ENCODE results near the gene GMPR2.
"Not testable (repeated sequence)": the region's sequence is repeated elsewhere in the genome, so short reads cannot be mapped to it uniquely, and the experiment has no call there.

The GMPR2 gene

DNA sequence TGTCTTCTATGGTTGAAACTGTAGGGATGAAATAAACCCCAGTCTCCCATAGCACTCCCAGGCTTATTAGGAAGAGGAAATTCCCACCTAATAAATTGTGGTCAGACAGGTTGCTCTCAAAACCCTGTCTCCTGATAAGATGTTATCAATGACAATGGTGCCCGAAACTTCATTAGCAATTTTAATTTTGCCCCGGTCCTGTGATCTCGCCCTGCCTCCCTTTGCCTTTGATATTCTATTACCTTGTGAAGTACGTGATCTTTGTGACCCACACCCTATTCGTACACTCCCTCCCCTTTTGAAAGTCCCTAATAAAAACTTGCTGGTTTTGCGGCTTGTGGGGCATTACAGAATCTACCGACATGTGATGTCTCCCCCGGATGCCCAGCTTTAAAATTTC lies 30.2 kb upstream of the GMPR2 start:
- DNase-seq (ENCODE audit: low read depth in 2 of 2): not testable (repeated sequence)

DNA sequence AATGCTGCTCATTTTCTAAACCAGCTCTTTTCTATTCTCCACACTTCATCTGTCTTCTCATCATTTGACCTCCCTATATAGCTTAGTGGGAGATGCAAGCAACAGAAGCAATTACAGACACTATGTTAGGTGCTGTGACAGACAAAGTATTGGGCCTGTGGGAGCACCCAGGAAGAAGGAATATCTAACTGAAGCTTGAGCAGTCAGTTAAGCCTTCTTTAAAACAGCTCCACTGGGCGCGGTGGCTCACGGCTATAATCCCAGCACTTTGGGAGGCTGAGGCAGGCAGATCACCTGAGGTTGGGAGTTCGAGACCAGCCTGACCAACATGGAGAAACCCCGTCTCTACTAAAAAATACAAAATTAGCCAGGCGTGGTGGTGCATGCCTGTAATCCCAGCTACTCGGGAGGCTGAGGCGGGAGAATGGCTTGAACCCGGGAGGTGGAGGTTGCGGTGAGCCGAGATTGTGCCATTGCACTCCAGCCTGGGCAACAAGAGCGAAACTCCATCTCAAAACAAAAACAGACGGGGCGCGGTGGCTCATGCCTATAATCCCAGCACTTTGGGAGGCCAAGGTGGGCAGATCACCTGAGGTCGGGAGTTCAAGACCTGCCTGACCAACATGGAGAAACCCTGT lies 29.4 kb upstream of the GMPR2 start:
- DNase-seq (ENCODE audit: low read depth in 2 of 2): not testable (repeated sequence)

DNA sequence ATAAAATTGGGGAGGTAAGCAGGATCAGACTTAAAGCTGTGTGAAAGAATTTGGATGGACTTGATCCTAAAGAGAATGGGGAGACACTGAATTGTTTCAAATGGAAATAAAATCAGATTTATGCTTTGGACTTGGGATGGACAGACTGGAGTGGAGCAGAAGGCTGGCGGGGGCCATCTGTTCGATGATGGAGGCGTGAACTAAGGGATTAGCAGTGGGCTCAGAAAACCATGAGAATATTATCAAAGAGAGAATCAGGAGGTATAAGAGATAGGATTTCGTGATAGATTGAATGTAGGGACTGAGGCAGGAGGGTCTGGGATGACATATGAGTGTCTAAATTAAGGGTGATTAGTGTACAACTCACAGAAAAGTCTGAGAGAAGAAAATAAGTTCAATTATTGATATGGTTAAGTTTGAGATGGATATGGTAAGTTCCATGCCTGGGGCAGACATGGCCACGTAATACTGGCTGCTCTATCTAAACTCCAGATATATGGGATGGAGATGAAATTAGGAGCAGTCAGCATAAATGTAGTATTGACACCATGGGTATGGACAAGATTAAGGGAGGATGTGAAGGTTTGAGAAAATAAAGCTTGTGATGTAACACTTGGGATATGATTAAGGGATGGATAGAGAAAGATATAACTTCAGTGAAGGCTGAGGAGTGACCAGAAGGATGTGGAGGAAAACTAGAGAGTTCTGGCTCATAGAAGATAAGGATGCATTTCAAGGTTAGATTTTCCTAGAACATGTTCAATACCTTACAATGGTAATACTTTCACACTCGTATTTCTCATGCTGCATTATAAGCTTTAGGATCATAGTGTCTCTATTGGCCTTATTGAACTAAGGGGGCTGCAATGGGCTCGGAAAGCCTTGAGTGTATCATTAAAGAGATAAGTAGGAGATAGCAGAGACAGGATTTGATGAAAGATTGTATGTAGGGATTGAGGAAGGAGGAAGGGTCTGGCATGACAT lies 28.3 kb upstream of the GMPR2 start:
- no peak for DNase-seq (ENCODE audit: low read depth in 2 of 2)

DNA sequence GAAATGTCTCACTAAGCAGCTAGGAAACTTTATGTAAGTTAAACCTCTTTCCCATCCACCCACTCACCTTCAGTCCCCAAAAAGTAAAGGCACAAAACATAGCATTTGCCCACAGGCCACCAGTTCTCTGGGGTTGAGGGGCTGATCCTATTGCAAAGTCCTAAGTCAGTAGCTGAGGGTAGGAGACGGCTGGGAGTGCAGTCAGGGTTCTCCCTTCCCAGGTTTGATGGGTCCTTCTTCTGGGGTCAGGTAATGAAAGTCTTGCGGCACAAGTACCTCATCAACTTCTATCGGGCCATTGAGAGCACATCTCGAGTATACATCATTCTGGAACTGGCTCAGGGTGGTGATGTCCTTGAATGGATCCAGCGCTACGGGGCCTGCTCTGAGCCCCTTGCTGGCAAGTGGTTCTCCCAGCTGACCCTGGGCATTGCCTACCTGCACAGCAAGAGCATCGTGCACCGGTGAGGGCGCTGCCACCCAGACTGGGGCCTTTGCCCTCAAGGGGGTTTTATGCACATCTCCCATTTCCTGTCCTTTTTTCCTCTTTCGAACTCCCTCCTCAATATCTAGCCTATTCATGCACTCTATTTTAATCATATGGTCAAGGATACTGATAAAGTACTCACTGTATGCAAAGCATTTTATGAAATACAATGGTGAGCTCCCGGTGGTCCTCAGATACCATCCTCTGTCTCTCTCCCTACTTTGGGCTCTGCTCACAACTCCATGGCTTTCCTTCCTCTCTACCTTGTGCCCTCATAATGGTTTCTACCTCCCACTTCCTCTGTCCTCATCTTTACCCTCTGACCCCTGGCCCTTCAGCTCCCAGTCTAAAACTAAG lies 26.2 kb upstream of the GMPR2 start:
- no peak for DNase-seq (ENCODE audit: low read depth in 2 of 2)

DNA sequence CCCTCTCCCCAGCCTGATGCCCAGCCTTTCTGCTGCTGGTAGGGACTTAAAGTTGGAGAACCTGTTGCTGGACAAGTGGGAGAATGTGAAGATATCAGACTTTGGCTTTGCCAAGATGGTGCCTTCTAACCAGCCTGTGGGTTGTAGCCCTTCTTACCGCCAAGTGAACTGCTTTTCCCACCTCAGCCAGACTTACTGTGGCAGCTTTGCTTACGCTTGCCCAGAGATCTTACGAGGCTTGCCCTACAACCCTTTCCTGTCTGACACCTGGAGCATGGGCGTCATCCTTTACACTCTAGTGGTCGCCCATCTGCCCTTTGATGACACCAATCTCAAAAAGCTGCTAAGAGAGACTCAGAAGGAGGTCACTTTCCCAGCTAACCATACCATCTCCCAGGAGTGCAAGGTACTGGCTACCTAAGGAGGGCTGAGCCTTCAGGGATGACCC lies 25.6 kb upstream of the GMPR2 start:
- DNase-seq (ENCODE audit: low read depth in 2 of 2): no peak

DNA sequence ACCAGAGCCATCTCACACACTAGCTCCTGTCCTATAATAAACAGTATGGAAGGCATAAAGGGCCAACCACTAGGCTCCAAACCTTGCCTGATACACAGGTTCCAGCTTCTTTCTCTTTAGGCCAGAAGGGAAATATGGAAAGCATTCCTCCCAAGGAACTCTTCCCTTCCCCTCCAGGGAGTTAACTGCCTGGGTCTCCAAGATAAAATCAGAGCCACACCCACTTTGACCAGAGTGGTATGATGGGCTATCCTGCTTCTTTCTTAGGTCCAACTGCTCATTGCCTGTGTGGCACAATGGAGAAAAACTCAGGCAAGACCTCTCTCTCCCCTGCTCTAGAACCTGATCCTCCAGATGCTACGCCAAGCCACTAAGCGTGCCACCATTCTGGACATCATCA lies 25.1 kb upstream of the GMPR2 start:
- no peak for DNase-seq (ENCODE audit: low read depth in 2 of 2)

DNA sequence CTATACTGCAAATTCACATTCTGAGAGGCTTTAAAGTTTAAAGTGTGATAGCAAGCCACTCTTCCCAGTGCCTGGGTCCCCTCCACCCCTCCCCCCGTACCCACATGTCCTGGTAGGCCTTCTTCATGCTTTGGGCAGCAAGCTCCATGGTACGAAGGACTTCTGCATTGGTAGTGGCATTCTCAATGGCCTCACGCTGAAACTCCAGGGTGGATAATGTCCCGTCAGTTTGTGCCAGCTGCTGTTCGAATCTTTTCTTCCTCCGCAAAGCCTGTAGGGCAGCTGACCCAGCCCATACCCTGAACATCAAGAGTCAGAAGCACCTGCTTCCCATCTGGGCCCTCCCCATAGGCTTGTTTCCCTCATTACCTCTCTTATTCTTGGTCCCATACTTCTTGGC lies 21.4 kb upstream of the GMPR2 start:
- no peak for DNase-seq (ENCODE audit: low read depth in 2 of 2)

DNA sequence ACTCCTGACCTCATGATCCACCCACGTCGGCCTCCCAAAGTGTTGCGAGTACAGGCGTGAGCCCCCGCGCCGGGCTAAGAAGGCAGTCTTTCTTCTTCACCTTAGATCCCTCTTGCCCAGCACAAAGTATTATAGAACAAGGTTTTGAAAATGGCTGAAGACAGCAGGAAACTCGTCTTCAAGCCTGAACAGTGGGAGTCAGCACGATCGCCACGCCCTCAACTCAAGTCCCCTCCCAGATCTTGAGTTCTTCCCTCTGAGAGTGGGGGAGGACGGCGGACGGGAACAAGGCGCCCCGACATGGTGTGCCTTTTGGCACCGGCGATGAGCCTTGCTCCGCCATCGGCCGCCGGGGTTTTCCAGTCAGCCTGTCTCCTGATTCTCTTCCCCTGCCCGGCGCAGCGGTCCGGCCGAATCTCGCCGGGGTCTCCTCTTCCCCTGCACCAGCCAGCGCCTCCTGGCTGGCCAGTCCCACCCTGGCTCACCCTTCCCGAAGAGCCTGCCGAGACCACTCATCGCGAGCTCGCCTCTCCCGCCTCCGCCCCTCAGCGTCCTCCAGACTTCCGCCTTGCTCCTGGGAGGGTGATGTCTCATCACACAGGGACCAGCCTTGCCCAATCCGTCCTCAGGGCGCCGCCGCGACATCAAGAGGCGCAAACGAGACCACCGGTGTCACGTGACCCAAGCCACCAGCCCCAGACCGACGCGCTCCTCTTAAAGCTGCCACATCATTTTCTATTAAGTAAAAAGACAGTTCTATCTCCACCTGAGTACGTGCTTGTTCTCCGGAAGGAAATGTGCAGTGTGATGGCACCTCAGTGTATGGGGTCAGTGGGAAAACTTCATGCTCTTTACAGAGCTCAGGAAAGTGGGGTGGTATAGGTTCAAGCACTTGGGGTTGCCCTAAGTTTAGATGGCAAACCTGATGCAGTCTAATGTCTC lies 19.5 kb upstream of the GMPR2 start, which contains the start of gene CHMP4A:
TSS of gene CHMP4A (minus strand) at position 565 of the 942 bp plus-strand sequence. CDS start at position 516, 49 bp downstream.
- DNase-seq (ENCODE audit: low read depth in 2 of 2): peak; percentile 96

DNA sequence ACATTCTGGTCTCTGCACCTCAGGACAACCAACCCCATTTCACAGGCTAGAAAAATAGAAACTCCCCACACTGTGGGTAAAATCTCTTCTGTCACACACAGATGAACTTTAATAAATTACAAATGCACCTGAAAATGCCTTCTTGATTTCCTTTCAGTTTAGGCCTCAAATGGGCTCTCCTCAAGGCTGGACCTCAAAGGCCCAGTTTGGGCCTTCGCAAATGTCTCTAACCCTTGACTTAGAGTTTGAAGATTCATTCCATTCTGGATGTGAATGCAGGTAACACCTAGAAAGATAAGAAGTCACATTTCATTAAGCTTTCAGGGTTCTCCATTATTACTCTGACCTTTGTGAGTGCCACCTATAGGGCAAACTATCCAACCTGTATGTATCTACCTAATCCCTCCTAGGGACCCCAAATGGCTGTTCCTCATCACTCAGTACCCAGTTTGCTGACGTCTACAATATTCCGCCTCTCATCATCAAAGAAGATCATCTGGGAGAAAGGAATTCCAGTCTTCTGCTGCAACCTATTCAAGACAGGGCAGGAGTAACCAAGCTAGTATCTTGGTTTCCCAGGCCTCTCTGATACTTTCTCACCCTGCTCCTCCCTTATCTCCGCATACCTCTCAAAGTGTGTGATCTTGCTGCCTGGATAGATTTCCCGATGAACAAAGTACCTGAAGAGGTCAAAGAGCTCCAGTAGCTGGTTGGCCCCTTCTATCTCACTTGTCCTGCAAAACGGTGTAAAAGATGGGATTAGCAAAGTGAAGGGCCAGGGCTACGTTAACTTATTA lies 18.7 kb upstream of the GMPR2 start:
- DNase-seq (ENCODE audit: low read depth in 2 of 2): no peak

DNA sequence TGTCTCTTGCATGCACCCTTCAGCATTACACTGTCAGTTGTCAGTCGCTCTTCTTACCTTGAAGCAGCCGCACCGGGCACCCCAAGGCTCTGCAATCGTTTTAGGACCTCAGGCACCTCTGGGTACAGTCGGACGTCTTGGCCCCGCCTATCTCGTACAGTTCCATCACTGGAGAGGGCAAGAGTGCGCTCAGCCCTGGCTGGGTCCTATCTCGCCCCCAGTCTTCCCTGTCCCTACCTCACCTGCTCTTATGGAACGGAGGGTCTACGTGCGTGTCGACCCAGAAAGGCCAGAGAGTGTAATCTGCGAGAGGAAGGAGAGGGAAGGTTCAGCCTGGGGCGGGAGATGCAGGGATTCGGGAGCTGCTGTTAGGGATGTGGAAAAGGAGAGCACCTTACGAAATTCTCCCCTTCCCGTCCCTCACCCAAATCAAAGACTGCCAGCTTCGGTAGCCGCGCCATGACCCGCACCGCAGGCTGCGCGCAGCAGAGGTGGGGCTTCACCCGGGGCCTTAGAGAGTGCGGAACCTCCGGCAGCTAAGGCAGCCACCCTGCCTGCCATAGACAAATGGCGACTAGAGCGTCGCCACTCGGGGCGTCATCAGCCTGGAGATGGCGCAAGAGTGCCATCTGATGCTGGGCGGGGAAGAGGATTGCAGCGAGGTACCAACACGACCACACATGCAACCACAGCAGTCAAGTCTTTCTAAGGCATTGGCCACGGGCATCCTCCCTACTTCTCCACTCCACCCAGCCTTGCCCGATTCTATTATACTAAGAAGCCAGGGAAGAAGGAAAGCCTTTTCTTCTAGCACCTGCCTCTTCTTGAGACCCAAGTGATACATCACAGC lies 17.0 kb upstream of the GMPR2 start, which contains the start of gene MDP1:
TSS of gene MDP1 (minus strand) at position 572 of the 850 bp plus-strand sequence. CDS start at position 461, 111 bp downstream.
- peak; percentile 75 to 79 for DNase-seq (ENCODE audit: low read depth in 2 of 2)

DNA sequence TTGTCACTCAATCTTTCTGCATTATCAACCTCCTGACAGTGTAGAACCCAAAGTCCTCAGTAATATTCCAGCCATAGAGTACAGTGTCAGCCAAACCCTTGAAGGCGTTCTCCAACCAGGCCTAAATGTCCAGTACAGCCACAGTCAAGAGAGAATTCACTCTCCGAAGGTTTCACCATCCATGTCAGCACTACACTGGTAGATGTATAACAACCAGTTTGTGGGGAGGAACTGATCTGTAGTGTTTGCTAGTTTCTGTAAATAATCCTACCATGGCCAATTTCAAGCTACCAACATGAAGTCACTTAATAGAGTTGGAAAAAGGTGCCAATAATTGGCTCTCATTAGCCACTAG lies 16.4 kb upstream of the GMPR2 start:
- DNase-seq (ENCODE audit: low read depth in 2 of 2): no peak

DNA sequence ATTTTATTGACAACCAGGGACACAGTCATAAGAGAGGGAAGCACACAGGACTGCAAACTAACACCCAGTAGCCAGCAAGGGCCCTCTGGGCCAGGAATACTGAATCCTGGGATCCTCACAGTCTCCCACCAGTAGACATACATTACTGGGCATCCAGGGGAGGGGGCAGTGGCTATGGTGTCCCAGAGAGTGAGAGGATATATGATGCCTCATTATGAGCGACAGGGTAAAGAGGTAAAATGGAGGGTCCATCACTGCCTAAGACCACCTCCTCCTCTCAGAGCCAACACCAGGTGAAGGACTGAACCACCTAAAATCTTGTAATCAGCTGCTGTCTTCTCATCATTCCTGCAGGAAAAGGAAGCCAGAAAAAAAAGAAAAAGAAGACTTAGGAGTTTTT lies 15.9 kb upstream of the GMPR2 start:
- DNase-seq (ENCODE audit: low read depth in 2 of 2): not testable (repeated sequence)

DNA sequence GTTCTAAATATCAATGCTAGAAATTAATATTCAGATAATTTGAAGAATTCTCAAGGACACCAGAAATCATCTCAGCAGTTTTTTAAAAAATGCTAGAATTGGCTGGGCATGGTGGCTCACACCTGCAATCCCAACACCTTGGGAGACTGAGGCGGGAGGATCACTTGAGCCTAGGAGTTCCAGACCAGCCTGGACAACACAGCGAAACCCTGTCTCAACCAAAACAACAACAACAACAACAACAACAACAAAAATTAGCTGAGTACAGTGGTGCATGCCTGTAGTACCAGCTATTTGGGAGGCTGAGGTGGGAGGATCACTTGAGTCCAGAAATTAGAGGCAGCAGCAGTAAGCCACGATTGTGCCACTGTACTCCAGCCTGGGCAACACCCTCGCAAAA lies 13.6 kb upstream of the GMPR2 start:
- DNase-seq (ENCODE audit: low read depth in 2 of 2): no peak

DNA sequence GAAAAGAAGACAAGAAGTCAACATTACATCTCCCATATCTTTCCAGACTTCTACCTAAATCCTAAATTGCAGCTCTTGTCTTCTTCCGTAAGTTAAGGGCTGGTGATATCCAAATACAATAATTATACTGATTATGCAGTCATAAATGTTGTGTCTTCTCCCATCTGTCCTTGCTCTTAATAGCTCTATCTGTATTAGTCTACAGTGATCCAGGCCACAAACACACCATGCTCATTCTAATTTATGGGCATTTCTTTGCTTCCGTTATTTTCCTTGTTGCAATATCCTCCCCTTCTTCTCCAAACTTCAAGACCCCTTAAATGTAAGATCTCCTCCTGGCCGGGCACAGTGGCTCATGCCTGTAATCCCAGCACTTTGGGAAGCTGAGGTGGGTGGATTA lies 13.2 kb upstream of the GMPR2 start:
- no peak for DNase-seq (ENCODE audit: low read depth in 2 of 2)

DNA sequence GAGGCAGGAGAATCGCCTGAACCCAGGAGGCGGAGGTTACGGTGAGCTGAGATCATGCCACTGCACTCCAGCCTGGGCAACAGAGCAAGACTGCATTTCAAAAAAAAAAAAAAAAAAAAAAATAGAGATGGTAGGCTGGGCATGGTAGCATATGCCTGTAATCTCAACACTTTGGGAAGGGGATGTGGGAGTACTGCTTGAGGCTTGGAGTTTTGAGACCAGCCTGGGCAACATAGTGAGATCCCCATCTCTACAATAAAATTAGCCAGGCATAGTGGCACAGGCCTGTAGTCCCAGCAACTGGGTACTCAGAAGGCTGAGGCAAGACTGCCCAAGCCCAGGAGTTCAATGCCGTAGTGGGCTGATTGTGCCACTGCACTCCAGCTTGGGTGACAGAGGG lies 9.7 kb upstream of the GMPR2 start:
- not testable (repeated sequence) for DNase-seq (ENCODE audit: low read depth in 2 of 2)

DNA sequence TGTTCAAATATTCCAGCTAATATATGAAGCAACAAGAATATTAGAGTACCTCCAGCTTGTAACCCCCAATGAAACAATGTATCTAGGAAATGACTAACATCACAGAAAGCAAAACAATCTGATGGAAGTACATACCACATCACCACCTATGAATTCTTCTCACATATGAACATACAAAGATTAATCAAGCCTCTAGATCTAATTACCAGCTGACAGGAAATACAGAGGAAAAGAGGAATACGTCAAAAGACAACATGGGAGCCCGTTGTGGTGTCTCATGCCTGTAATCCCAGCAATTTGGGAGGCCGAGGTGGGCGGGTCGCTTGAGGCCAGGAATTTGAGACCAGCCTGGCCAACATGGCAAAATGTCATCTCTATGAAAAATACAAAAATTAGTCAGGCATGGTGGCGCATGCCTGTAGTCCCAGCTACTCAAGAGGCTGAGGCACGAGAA lies 8.1 kb upstream of the GMPR2 start:
- no peak for DNase-seq (ENCODE audit: low read depth in 2 of 2)

DNA sequence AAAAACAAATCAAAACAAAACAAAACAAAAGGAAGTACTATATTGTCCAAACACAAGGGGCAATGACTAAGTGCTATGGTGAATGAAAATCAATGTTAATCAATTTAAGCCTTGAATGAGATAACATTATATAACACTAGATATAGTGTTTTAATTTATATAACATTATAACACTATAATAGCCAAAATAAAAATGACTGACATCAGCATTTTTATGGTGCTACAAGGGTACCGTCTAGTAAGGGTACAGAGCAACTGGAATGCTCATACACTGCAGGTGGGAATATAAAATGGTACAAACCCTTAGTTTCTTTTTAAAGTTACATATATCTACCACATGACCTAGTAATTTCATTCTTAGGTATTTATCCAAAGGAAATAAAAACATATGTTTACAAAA lies 6.3 kb upstream of the GMPR2 start:
- DNase-seq (ENCODE audit: low read depth in 2 of 2): no peak

DNA sequence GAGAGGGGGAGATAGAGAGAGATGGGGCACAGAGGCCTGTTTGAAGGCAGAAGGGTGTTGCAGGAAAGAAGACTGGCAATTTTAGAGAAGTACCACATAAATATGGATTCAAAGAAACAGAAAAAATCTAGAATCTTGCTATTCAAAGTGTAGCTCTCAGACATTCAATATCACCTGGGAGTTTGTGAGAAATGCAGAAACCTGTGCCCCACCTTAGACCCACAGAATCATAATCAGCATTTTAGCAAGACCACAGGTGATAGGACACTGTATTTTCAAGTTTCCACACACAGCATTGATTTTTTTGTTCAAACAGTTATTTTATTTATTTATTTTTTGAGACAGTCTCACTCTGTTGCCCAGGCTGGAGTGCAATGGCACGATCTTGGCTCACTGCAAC lies 3.8 kb upstream of the GMPR2 start:
- no peak for DNase-seq (ENCODE audit: low read depth in 2 of 2)

Data from stimulated activated CD8-positive, alpha-beta memory T cell treated with anti-CD3 and anti-CD28 coated beads, Interleukin-7, amount 100 ng/mL, for 4 hours (primary cell).